GM19193 (cell line): Measurements from ENCODE around the gene FBN1.

Experiments used
- POLR2A ChIP-seq: IDR thresholded peaks from 4 replicates; pipeline ENCODE4 v1.6.1; 2011; ENCODE audit not compliant: insufficient read depth, insufficient read length; ENCODE audit errors: extremely low read depth

The FBN1 gene

DNA sequence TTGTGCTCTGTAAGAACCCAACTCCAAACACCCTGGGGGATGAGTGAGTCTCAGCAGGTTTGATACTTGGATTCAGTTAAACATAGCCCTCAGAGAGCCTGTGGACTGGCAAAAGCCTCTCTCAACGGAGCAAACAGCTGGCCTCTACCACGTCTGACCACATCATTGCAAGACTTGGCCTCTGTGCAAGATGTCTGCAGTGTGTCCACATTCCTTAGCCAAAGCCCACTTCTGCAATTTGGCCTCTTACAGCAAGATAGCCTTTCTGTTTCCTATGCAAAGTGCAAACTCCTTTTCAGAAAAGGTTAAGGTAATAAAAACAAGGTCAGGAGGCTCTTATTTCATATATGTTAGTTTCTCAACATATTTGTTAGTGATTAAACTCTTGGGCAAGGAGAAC, 27.9 kb downstream of the FBN1 start:
- TF ChIP-seq POLR2A: no peak

DNA sequence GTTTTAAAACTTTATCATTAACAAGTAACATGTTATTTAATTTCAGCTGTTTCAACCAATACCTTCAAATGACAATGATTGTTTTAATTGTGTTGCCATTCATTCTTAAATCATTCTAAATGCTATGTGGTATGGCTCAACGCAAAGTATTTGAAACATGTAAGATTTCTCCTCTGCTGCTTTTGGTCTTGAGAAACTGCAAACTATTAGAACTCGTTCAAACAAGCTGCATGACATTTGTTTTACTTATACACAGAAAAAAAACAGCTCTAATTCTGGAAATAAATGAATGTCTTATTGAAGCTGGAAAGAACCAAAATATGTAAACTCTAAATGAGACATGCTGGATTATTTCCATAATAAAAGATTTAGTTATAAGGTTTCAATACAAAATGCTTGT, 29.3 kb downstream of the FBN1 start:
- TF ChIP-seq POLR2A: no peak

DNA sequence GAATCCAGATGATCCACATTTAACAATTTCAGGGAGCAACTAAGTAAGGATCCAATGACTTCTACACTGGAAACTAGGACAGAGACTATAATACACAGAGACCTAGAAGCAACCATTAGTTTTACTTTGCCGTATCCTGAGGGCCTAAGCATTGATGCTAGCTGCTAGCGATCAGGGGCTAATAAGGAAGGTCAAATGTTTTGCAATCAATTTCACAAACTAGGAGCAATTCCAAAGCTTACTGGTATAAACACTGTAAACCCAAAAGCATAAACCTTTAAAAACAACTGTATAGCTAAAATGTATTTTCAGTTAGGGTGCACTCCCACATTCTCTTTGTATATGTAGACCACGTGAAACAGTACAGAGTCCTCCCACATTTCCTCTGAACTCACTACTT, 31.5 kb downstream of the FBN1 start:
- no peak for TF ChIP-seq POLR2A

DNA sequence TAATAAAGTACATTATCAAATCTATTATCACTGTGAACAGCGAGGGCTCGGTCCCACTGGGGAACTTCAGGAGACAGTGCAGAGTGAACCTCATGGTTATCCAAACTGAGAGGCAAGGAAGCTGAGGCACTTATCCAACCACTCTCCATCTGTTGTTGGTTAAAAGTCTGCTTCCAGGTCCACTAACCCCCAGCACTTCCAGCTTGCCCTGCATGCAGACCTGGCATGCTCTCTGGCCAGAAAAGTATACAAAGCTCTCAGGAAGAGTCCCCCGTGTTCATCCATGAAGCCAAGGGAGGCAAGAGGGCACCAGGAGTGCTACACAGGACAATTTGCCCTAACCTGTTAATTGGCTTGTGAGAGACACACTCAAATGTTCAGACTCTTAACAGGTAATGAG, 36.0 kb downstream of the FBN1 start:
- no peak for TF ChIP-seq POLR2A

DNA sequence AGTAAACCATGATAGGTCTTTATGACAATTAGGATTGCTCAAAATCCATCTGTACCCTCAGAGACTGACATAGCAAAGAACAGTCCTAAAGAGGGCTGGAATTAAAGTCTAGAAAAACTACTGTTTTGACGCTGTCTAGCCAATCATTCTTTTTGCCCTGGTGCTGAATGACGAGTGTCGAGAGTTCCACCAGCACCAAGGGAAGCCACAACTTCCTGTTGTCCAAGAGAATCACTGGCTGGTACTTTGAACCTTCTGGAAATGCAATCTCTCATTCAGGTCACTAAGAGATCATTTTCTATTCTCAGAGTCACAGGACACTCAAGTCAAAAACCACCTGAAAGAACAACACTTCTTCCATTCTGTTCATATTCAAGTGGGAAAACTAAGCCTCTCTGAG, 37.7 kb downstream of the FBN1 start:
- no peak for TF ChIP-seq POLR2A

DNA sequence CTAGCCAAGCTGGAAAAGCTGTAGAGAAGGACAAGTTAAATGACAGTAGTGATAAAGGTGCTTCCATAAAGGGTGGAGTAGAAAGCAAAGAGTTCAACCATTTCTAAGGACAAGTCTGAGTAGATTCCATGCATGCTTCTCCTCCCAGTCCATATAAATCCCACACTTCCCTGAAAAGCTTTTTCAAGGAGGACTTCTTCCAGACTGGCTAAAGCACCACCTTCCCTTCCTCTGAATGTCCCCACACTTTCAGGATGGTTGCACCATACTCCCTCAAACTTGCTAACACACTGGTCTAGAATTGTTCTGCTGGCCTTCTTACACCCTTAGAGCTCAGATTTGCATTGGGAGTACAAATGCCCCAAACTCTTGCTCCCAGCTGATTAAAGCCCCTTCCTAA, 40.9 kb downstream of the FBN1 start:
- no peak for TF ChIP-seq POLR2A

DNA sequence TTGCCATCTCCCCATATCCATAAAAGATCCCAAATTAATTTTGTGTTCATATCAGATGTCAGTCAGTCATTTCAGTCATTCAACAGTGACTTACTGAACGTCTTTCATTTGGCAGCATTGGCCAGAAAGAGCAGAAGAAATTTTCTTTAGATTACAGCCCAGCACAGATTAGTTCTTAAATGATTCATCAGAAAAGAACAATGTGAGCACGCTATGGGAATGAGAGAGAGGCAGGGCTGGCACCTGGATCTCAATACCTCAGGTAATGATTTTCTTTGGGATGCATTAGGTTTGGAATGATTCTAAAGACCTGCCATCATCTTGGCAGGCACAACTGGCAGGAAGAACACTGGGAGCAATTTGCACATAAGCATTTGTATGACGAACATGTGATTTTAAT, 41.6 kb downstream of the FBN1 start:
- no peak for TF ChIP-seq POLR2A

DNA sequence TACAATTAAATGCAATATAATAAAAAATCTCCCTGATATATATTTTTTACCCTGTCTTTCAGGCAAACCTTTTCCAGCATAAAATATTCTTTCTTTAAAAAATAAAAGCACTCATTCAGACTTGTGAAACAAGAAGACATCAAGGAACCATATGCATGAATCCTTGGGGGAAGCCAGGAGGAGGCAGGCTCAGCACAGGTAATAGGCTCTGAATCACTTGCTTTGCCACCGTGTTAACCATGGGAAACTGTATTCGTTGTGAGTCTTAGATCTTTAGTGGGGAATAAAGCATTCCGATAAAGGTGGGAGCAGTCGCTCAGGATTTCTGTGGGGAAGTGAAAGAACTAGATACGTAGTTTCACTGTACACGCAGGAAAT, 42.4 kb downstream of the FBN1 start:
- no peak for TF ChIP-seq POLR2A

DNA sequence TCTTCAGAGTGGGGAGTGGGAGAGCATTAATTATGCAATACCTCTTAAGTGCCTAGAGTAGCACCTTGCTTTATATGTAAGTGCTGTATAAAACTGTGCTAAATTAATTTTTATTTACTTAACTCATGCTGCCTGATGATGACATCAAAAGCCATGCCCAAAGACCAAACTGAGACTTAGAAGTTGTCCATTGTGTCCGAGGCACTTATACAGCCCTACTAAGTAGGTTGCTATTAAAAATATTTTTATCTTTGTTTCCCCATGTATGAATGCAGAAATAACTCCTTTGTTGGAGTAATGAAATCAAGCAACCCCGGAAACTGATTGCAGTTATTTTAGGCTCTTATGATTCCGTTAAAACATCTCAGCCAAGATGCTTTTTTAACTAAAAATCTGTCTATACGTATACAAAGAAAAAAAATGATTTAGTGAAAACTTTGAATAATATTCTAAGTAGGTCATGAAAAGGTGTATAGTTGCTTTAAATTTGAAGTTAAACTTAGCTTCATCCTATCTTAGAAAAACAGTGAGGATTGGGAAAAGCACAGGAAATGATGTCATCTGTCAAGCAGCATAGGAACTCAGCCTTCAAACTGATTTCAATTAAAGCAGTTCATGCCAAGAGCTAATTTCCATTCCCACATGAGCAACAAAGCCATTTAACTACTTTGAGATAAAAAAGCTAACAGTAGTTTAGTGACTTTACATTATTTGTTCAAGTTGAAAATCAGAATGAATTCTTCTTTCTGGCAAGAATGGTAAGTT, 43.0 kb downstream of the FBN1 start:
- TF ChIP-seq POLR2A: no peak

DNA sequence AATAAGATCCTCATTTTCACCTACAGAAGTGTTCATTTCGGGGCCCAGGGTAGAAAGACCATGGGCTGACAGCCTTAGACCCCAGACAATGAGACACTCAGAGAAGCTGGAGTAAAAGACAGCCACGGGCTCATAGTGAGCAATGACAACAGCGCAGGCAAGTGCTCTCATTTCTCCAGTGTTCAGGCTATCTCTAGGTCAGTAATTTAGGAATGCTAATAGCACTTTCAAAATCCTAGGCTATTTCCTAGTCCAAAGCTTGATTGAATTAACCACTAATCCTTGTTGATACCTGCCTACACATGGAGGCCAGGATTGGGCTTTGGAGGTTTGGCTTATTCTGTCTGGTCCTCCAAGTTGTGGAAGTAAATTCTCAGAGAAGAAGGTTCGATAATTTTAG, 44.4 kb downstream of the FBN1 start:
- no peak for TF ChIP-seq POLR2A

DNA sequence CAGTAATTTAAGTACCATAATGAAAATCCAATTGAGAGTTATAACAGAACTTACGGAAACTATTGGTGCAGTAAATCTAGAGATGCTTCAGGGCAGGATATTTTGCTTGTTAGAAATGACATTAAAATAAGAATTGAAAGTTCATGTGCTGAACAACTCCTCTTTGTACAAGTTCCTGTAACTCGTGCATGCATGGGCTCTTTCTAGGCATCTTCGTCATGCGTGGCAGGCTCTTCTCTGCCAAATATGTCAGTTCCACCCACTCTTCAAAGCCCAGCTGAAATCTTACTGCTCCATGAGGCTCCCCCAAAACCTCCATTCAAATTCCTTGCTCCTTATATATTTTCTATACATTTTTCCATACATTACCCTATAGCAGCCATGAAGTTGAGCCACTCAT, 48.7 kb downstream of the FBN1 start:
- no peak for TF ChIP-seq POLR2A

DNA sequence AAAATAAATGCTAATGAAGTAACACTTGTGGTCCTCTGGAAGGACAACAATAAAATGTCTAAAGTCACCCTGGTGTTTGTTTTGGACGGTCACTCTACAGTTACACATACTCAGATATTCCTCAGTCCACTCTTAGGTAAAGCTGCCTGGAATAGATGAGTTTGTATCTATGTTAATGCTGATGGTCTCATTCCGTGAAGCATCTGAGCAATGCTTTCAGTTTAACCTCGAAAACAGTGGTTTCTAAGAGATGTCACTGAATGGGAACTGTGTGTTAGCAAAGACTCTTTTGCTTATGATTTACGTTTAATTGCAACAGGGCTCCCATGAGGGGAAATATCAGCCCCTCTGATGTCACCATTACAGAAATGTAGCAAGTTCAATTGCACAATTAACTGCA, 49.1 kb downstream of the FBN1 start:
- no peak for TF ChIP-seq POLR2A

DNA sequence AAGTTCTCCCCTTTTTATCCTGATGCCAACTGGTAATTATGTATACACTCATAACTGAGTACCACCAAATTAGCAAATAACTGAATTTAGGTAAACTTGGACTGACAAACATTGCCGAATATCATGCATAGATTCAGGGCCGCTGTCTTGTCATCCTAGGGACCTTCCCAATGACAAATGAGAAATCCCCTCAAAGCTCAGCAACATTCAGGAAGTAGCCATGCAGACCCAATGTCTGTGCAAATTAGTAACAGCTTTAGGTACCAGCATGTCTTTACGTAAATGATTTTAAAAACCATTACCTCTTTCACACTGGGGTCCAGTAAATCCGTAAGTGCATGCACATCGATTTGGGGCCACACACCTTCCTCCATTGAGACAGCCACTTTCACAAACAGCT, 49.5 kb downstream of the FBN1 start:
- TF ChIP-seq POLR2A: no peak

DNA sequence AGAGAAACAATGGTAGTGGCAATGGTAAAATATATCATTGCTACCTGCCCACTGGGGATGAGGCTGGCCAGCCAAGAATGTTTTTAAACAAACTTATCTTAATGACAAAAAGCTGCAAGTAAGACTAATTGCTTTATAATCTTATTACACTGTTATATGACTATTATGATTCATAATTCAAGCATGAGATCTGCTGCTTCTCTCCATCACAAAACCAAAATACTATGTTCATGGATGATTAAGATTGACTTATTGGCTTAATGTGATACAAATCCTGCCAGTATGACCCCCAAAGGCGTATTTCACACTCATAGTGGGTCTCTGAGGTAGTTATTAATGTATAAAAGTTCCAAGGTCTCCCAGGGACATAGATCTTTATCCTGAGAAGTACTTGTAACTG, 52.6 kb downstream of the FBN1 start:
- no peak for TF ChIP-seq POLR2A

DNA sequence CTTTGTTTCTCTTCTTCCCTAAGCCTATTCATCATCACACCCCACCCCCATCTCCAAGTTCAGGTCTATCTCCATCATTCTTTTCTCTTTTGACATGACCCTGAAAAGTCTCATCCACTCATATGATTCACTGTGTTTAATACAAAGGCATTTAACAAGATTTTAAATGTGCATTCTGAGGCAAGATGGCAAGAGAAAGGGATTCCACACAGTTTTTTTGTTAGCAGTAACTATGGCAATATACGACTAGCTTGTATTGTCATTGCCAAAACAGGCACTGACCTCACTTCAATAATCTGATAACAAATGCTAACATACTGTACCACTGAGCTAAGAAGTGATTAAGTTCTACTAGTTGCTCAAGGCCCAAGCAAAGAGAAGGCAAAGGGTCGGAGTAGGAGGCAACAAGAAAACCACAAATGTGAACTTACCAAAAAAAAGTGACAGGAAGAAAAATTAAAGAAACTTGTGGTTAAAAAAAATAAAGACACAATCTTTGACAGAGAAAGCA, 53.2 kb downstream of the FBN1 start:
- TF ChIP-seq POLR2A: no peak

DNA sequence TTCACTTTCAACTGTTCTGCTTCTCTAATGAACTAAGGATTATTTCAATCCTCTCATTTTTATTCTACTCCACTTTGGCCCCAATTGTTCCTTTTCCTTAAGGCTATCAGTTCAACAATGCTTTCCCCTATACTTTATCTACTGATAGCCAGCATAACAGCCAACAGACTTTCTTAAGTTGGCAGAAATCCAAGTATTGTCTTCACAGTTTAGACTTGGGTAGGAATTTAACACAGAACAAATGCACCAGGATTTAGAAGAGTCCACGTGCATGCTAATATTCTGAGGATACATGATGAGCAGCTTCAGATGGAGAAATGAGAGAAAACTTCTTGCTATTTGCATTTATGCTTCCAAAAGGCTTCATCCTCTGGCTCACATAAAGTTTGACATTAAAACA, 54.8 kb downstream of the FBN1 start:
- no peak for TF ChIP-seq POLR2A
